GM12878 (cell line): ENCODE results near the gene REM1. TPM values are rescaled to one million over a fixed set of nuclear protein-coding genes. Genes with fewer than 3 reads are reported as not detected.

Source experiments
- ATAC-seq: fragments of 200-7000 bp; cut with Tn5 transposase; 3 replicates; pipeline ENCODE4 v1.9.1; 2020; ENCODE audit warnings: mild to moderate bottlenecking, moderate library complexity
- BruUV-seq: library from RNA; stranded (reverse); fragments of 400-500 nt; replicated peaks from 2 replicates; lab custom pipeline; 2021; lab: Mats Ljungman, UMichigan
- CTCF ChIA-PET: fragments of 300-600 bp; sonication (Branson Sonifier 250); formaldehyde crosslinking; extraction: SDS; loops from one replicate; lab custom pipeline; 2021; ENCODE audit warnings: inconsistent platforms; lab: Yijun Ruan, JAX
- POLR2A ChIA-PET: fragments of 350-600 bp; formaldehyde crosslinking; extraction: SDS; loops from one replicate; lab custom pipeline; 2021; ENCODE audit warnings: inconsistent platforms; lab: Charles Lee
- RAD21 ChIA-PET: fragments of 300-600 bp; sonication (Branson Sonifier 250); formaldehyde crosslinking; loops from one replicate; lab custom pipeline; 2023; ENCODE audit warnings: antibody characterized with exemption; ENCODE audit not compliant: unreplicated experiment; lab: Charles Lee
- SMC1A ChIA-PET: fragments of 300-600 bp; sonication (Branson Sonifier 250); formaldehyde crosslinking; loops from one replicate; lab custom pipeline; 2023; ENCODE audit not compliant: unreplicated experiment, uncharacterized antibody; lab: Charles Lee
- DNase-seq: peaks from one replicate; pipeline ENCODE4 v3.0.0-alpha.2; 2011; ENCODE audit warnings: low read depth, low spot score
- FAIRE-seq: peaks from 3 replicates; lab custom pipeline; 2011; peaks lifted over from hg19 to GRCh38; lab: Jason Lieb, UNC
- H2AFZ ChIP-seq: 2 replicates; pipeline ENCODE4 v1.6.0; 2011; ENCODE audit warnings: low read depth, low read length, control low read depth; ENCODE audit not compliant: control insufficient read depth
- H3K27ac ChIP-seq: 2 replicates; pipeline ENCODE4 v1.5.1; 2011; ENCODE audit warnings: control low read depth; ENCODE audit not compliant: control insufficient read depth, insufficient read depth
- H3K27me3 ChIP-seq, 2 experiments: replicated peaks in 1 of 2; 2 replicates each; pipeline versions ENCODE4 v1.6.0 to v1.6.1; 2011; ENCODE audit warnings: low read length in 1 of 2; ENCODE audit not compliant: control insufficient read depth in 2 of 2, insufficient read depth in 2 of 2
- H3K36me3 ChIP-seq, 2 experiments: 2 replicates each; pipeline ENCODE4 v1.5.1; 2011; ENCODE audit warnings: low read length in 1 of 2; ENCODE audit not compliant: control insufficient read depth in 2 of 2, insufficient read depth in 2 of 2
- H3K4me1 ChIP-seq: 2 replicates; pipeline ENCODE4 v1.6.1; 2011; ENCODE audit warnings: mild to moderate bottlenecking, low read length, moderate library complexity, mixed read lengths; ENCODE audit not compliant: control insufficient read depth, insufficient read depth
- H3K4me2 ChIP-seq: 2 replicates; pipeline ENCODE4 v1.6.0; 2011; ENCODE audit warnings: control low read depth; ENCODE audit not compliant: control insufficient read depth, insufficient read depth
- H3K4me3 ChIP-seq: fragments of 200-600 bp; sonication (generic); 2 replicates; pipeline ENCODE4 v1.5.1; 2016
- H3K79me2 ChIP-seq: 2 replicates; pipeline ENCODE4 v1.6.0; 2011; ENCODE audit warnings: low read length; ENCODE audit not compliant: control insufficient read depth, insufficient read depth
- H3K9ac ChIP-seq: 2 replicates; pipeline ENCODE4 v1.8.0; 2011; ENCODE audit warnings: low read length, control low read depth, mixed read lengths; ENCODE audit not compliant: control insufficient read depth, insufficient read depth
- H3K9me3 ChIP-seq: replicated peaks from 3 replicates; pipeline ENCODE4 v1.5.1; 2011; ENCODE audit warnings: mild to moderate bottlenecking, low read length; ENCODE audit not compliant: control insufficient read depth, insufficient read depth
- H4K20me1 ChIP-seq: 2 replicates; pipeline ENCODE4 v1.6.0; 2011; ENCODE audit not compliant: control insufficient read depth, insufficient read depth
- CBX3 ChIP-seq: fragments of 200-600 bp; sonication (generic); IDR thresholded peaks from 2 replicates; pipeline ENCODE4 v1.6.1; 2016; ENCODE audit warnings: low read depth, borderline replicate concordance
- CHD2 ChIP-seq: IDR thresholded peaks from 2 replicates; pipeline ENCODE4 v1.6.1; 2011; ENCODE audit warnings: low read depth, low read length, improper control_type of control experiment, borderline replicate concordance
- JUNB ChIP-seq: IDR thresholded peaks from 2 replicates; pipeline ENCODE4 v1.6.1; 2016; ENCODE audit warnings: antibody characterized with exemption, mild to moderate bottlenecking
- KAT2A ChIP-seq: conservative IDR thresholded peaks from 2 replicates; pipeline ENCODE4 v1.6.1; 2011; ENCODE audit warnings: low read depth, low read length; ENCODE audit not compliant: control insufficient read depth
- KDM1A ChIP-seq: fragments of 200-600 bp; sonication (generic); IDR thresholded peaks from 2 replicates; pipeline ENCODE4 v1.6.1; 2016; ENCODE audit warnings: borderline replicate concordance
- MTA2 ChIP-seq: fragments of 450-650 bp; IDR thresholded peaks from 2 replicates; pipeline ENCODE4 v1.6.1; 2016; ENCODE audit warnings: low read depth, mild to moderate bottlenecking, moderate library complexity
- MYB ChIP-seq: fragments of 150-350 bp; IDR thresholded peaks from 2 replicates; pipeline ENCODE4 v1.6.1; 2014; ENCODE audit warnings: mild to moderate bottlenecking, low read depth, low read length, borderline replicate concordance
- NFXL1 ChIP-seq: fragments of 450-650 bp; IDR thresholded peaks from 2 replicates; pipeline ENCODE4 v1.6.1; 2017; ENCODE audit warnings: antibody characterized with exemption, mild to moderate bottlenecking, borderline replicate concordance
- NR2C1 ChIP-seq: fragments of 450-650 bp; IDR thresholded peaks from 2 replicates; pipeline ENCODE4 v1.6.1; 2017; ENCODE audit warnings: antibody characterized with exemption, mild to moderate bottlenecking, moderate library complexity
- NRF1 ChIP-seq: conservative IDR thresholded peaks from 2 replicates; pipeline ENCODE4 v1.6.1; 2011; ENCODE audit warnings: mild to moderate bottlenecking, low read depth, low read length, improper control_type of control experiment
- PAX5 ChIP-seq: IDR thresholded peaks from 2 replicates; pipeline ENCODE4 v1.6.1; 2011; ENCODE audit warnings: low read depth, low read length, borderline replicate concordance
- SMAD5 ChIP-seq: IDR thresholded peaks from 2 replicates; pipeline ENCODE4 v1.6.1; 2016; ENCODE audit warnings: antibody characterized with exemption, low read depth
- SREBF2 ChIP-seq: IDR thresholded peaks from 2 replicates; pipeline ENCODE4 v1.6.1; 2012; ENCODE audit warnings: mild to moderate bottlenecking, low read length
- TCF12 ChIP-seq: IDR thresholded peaks from 2 replicates; pipeline ENCODE4 v1.6.1; 2011; ENCODE audit warnings: low read depth, mild to moderate bottlenecking, low read length
- TCF3 ChIP-seq: IDR thresholded peaks from 2 replicates; pipeline ENCODE4 v1.6.1; 2012; ENCODE audit warnings: low read depth, mild to moderate bottlenecking, low read length, borderline replicate concordance; ENCODE audit not compliant: insufficient read depth
- ZBED1 ChIP-seq: IDR thresholded peaks from 2 replicates; pipeline ENCODE4 v1.6.1; 2016; ENCODE audit warnings: borderline replicate concordance
- ZNF384 ChIP-seq: IDR thresholded peaks from 2 replicates; pipeline ENCODE4 v1.6.1; 2012; ENCODE audit warnings: low read depth, mild to moderate bottlenecking, low read length, improper control_type of control experiment, borderline replicate concordance
- ZSCAN29 ChIP-seq: fragments of 450-650 bp; IDR thresholded peaks from 2 replicates; pipeline ENCODE4 v1.6.1; 2017; ENCODE audit warnings: mild to moderate bottlenecking, moderate library complexity
- WGBS: methylation state at CpG from one replicate; pipeline ENCODE4 v1.1.6; 2016; ENCODE audit warnings: low lambda C conversion rate; ENCODE audit not compliant: insufficient replicate concordance, insufficient coverage; ENCODE audit errors: missing lambda C conversion rate; 5-methylcytosine and 5-hydroxymethylcytosine counted together
- in situ Hi-C: fragments of 300-500 bp; cut with MboI; formaldehyde crosslinking; loops from 9 replicates; pipeline ENCODE4 v1.14.3; 2018; ENCODE audit warnings: mixed read lengths
- intact Hi-C: fragments of 100-400 bp; cut with micrococcal nuclease; formaldehyde crosslinking; loops from one replicate; pipeline ENCODE4 v1.14.2; 2022; ENCODE audit not compliant: unreplicated experiment
- polyA plus RNA-seq, 11 experiments: library from polyadenylated mRNA; depleted of rRNA in 4 of 11; unstranded in 6 of 11; stranded (reverse) in 5 of 11; fragments of >200 nt; fragmentation: Nextera tagmentation in 4 of 11; fragmentation: Illumina TruSeq in 1 of 11; extraction: Ambion mirVana in 4 of 11; extraction: Trizol in 1 of 11; gene quantifications; 1 replicate in 1 of 11; 2 replicates in 10 of 11; pipeline versions ENCODE4 v1.2.1 to v1.2.3, GENCODE V29; 2011 to 2016; ENCODE audit warnings: inconsistent platforms in 2 of 11, missing spikeins in 2 of 11, low read depth in 1 of 11
- total RNA-seq, 4 experiments: library from RNA; depleted of rRNA in 3 of 4; stranded (reverse); fragments of >200 nt in 3 of 4; fragmentation: Illumina TruSeq in 1 of 4; extraction: Trizol in 1 of 4; gene quantifications; 2 replicates each; pipeline versions ENCODE4 v1.2.1 to v1.2.3, GENCODE V29; 2013 to 2021
- TF ChIP-seq, protein P1 (sequence below): IDR thresholded peaks from 2 replicates; pipeline ENCODE4 v1.6.1; 2011; ENCODE audit warnings: mild to moderate bottlenecking, low read depth, low read length, moderate library complexity; ENCODE audit not compliant: insufficient replicate concordance

Gene REM1
- total and polyA plus RNA-seq, 10 of the 15 experiments (the other 5 are each of a cell fraction or from before 2014, with no cell fraction given): not detected

DNA sequence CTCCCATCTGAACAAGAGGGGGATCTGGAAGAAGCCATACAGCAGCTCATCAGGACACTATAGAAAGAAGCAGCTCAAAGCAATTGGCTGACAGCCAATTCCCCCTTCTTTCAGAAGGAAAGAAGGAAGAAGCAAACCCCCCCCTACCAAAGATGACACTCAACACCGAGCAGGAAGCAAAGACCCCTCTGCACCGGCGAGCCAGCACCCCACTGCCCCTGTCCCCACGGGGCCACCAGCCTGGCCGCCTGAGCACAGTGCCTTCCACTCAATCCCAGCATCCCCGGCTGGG, 1.2 kb downstream of the REM1 start (continued):
- no peak for TF ChIP-seq SREBF2
- TF ChIP-seq, all 136 proteins: peak for 0

DNA sequence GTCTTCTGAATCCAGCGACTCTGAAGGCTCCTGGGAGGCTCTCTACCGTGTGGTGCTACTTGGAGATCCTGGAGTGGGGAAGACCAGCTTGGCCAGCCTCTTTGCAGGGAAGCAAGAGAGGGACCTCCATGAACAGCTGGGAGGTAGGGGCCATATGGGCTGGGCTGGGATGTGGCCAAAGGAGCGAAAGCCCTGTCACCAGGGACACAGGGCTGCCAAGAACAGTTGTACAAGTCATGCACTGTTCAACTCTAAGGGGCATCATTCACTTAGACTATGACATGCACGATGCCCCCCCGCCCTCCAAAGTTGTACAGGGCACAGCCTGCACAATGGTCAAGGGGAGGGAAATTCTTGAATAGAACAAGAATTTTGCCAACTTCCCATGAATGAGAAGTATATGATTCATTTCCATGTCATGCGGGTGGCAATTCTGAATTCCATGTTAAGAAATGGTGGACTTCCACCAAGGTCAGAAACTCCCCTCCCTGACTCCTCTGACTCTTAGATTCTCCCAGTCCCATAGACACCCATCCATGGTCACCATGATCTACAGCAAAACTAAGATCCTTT, 1.6 kb downstream of the REM1 start:
- Histone ChIP-seq H3K27me3 (peaks cover 10 to 13% of the 10 kb centered on the region in 2 experiments), H4K20me1 (no peaks in the 10 kb centered on the region), H3K27ac (no peak overlapping the region), H3K36me3 (no peaks in the 10 kb centered on the region), H3K9ac (no peak overlapping the region), H3K79me2 (no peaks in the 10 kb centered on the region), H3K9me3 (no peaks in the 10 kb centered on the region), H3K4me1 (peaks cover 4% of the 10 kb centered on the region), H3K4me2 (no peak overlapping the region), H2AFZ (no peak overlapping the region), H3K4me3 (no peak overlapping the region)
- ATAC-seq (no peak), FAIRE-seq (no peak), DNase-seq (no peak)
- ChIA-PET POLR2A (no interaction called here), RAD21 (no interaction called here), CTCF (interaction anchor here (1.3 kb wide), 1 partner anchor 25 kb away, joined by 4 read pairs; no protein-coding TSS in a partner anchor), SMC1A (no interaction called here)
- no peak for TF ChIP-seq SMAD5
- TF ChIP-seq KAT2A: no peak
- TF ChIP-seq JUNB: no peak
- TF ChIP-seq PAX5: no peak
- no peak for TF ChIP-seq SREBF2
- no peak for TF ChIP-seq MYB
- TF ChIP-seq NFXL1: no peak
- no peak for TF ChIP-seq TCF3
- TF ChIP-seq, protein P1, sequence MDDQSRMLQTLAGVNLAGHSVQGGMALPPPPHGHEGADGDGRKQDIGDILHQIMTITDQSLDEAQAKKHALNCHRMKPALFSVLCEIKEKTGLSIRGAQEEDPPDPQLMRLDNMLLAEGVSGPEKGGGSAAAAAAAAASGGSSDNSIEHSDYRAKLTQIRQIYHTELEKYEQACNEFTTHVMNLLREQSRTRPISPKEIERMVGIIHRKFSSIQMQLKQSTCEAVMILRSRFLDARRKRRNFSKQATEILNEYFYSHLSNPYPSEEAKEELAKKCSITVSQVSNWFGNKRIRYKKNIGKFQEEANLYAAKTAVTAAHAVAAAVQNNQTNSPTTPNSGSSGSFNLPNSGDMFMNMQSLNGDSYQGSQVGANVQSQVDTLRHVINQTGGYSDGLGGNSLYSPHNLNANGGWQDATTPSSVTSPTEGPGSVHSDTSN: no peak
- no peak for TF ChIP-seq MTA2
- no peak for TF ChIP-seq ZSCAN29
- TF ChIP-seq NRF1: no peak
- TF ChIP-seq CHD2: no peak
- TF ChIP-seq TCF12: no peak
- no peak for TF ChIP-seq ZBED1
- TF ChIP-seq CBX3: no peak
- no peak for TF ChIP-seq NR2C1
- TF ChIP-seq KDM1A: no peak
- no peak for TF ChIP-seq ZNF384
- intact Hi-C loops (no loop called here), in situ Hi-C loops (no loop called here)
- 40% methylated on average over 6 of the region's 6 CpGs for WGBS
- BruUV-seq: no TSS peak
